ENCODE results near the gene ZFP36L1. TPM values are rescaled to one million over a fixed set of nuclear protein-coding genes. Genes with fewer than 3 reads are reported as not detected.

The ZFP36L1 gene
- total and polyA plus RNA-seq, 2 of the 13 experiments (the other 11 are each of a cell fraction or from before 2014, with no cell fraction given) = 7.4 to 10.2 TPM

DNA sequence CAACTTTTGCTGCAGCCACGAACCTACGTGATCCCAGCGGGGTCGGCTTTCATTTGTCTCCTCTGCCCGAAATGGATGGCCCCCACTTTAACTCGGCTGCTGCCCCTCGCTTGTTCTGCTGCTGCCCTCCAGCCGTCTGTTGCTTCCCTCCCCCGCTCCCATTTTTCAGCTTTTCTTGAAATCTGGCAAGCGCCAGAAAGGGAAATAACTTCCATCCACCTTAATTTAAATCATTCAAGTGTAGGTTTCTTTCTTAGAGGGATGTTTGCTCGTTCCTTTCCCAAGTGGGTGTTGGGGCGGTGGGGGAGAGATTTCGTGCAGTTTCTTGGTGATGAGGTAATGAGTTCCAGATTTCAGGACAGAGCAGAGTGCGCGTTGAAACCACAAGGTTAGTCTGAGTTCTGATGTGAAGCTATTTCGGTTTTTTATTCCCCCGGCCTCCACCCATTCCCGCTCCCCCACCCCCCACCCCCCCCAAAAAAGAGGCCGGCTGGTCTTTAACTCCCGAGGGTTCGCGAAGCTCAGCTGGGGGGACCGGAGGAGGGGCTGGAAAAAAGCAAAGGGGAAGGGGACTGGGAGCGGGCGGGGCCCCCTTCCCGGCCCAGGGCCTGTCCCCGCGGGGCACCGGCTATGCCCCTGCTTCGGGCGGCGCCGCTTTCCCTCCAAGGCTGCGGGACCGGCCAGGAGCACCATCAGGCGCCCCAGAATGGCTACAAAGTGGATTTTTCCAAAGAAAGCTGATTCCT, 2.2 kb upstream of the ZFP36L1 start (continued):
- TF ChIP-seq MAZ (IDR thresholded peaks at IDR 0.05; ENCODE audit: borderline replicate concordance, low read depth, low read length) (peak; percentile 18; the same call in 1 of the 2 replicates), MAZ (CRISPR knock-in tag; IDR thresholded peaks at IDR 0.05; ENCODE audit: low read depth) (no peak), ZNF20 (CRISPR knock-in tag; IDR thresholded peaks at IDR 0.05) (0 out of 2 replicates have a peak, but pooled peaks have one; percentile 57), TCF7L2 (IDR thresholded peaks at IDR 0.05; ENCODE audit: low read depth, low read length) (no peak), SRSF1 (optimal IDR thresholded peaks at IDR 0.05; ENCODE audit: low read depth, low read length) (peak; percentile 27), ZNF773 (CRISPR knock-in tag; IDR thresholded peaks at IDR 0.05; ENCODE audit: borderline replicate concordance) (0 out of 2 replicates have a peak, but pooled peaks have one; percentile 6), ZNF772 (CRISPR knock-in tag; IDR thresholded peaks at IDR 0.05) (no peak), ZNF292 (CRISPR knock-in tag; IDR thresholded peaks at IDR 0.05; ENCODE audit: borderline replicate concordance, low read depth) (no peak), ZFP36L2 (CRISPR knock-in tag; IDR thresholded peaks at IDR 0.05) (no peak), HNF4A (CRISPR knock-in tag; IDR thresholded peaks at IDR 0.05) (0 out of 2 replicates have a peak, but pooled peaks have one; percentile 6), NFKBIZ (CRISPR knock-in tag; IDR thresholded peaks at IDR 0.05) (no peak), KDM5A (IDR thresholded peaks at IDR 0.05; ENCODE audit: borderline replicate concordance, low read length) (no peak)
- TF ChIP-seq, protein P1, sequence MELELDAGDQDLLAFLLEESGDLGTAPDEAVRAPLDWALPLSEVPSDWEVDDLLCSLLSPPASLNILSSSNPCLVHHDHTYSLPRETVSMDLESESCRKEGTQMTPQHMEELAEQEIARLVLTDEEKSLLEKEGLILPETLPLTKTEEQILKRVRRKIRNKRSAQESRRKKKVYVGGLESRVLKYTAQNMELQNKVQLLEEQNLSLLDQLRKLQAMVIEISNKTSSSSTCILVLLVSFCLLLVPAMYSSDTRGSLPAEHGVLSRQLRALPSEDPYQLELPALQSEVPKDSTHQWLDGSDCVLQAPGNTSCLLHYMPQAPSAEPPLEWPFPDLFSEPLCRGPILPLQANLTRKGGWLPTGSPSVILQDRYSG (CRISPR knock-in tag; IDR thresholded peaks at IDR 0.05) = peak; percentile 72; the same call in 1 of the 2 replicates
- TF ChIP-seq, protein P2, sequence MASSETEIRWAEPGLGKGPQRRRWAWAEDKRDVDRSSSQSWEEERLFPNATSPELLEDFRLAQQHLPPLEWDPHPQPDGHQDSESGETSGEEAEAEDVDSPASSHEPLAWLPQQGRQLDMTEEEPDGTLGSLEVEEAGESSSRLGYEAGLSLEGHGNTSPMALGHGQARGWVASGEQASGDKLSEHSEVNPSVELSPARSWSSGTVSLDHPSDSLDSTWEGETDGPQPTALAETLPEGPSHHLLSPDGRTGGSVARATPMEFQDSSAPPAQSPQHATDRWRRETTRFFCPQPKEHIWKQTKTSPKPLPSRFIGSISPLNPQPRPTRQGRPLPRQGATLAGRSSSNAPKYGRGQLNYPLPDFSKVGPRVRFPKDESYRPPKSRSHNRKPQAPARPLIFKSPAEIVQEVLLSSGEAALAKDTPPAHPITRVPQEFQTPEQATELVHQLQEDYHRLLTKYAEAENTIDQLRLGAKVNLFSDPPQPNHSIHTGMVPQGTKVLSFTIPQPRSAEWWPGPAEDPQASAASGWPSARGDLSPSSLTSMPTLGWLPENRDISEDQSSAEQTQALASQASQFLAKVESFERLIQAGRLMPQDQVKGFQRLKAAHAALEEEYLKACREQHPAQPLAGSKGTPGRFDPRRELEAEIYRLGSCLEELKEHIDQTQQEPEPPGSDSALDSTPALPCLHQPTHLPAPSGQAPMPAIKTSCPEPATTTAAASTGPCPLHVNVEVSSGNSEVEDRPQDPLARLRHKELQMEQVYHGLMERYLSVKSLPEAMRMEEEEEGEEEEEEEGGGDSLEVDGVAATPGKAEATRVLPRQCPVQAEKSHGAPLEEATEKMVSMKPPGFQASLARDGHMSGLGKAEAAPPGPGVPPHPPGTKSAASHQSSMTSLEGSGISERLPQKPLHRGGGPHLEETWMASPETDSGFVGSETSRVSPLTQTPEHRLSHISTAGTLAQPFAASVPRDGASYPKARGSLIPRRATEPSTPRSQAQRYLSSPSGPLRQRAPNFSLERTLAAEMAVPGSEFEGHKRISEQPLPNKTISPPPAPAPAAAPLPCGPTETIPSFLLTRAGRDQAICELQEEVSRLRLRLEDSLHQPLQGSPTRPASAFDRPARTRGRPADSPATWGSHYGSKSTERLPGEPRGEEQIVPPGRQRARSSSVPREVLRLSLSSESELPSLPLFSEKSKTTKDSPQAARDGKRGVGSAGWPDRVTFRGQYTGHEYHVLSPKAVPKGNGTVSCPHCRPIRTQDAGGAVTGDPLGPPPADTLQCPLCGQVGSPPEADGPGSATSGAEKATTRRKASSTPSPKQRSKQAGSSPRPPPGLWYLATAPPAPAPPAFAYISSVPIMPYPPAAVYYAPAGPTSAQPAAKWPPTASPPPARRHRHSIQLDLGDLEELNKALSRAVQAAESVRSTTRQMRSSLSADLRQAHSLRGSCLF (CRISPR knock-in tag; IDR thresholded peaks at IDR 0.05; ENCODE audit: borderline replicate concordance) = 0 out of 2 replicates have a peak, but pooled peaks have one; percentile 17
- TF ChIP-seq, protein P3, sequence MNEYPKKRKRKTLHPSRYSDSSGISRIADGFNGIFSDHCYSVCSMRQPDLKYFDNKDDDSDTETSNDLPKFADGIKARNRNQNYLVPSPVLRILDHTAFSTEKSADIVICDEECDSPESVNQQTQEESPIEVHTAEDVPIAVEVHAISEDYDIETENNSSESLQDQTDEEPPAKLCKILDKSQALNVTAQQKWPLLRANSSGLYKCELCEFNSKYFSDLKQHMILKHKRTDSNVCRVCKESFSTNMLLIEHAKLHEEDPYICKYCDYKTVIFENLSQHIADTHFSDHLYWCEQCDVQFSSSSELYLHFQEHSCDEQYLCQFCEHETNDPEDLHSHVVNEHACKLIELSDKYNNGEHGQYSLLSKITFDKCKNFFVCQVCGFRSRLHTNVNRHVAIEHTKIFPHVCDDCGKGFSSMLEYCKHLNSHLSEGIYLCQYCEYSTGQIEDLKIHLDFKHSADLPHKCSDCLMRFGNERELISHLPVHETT (CRISPR knock-in tag; conservative IDR thresholded peaks at IDR 0.05) = no peak
- TF ChIP-seq, protein P4, sequence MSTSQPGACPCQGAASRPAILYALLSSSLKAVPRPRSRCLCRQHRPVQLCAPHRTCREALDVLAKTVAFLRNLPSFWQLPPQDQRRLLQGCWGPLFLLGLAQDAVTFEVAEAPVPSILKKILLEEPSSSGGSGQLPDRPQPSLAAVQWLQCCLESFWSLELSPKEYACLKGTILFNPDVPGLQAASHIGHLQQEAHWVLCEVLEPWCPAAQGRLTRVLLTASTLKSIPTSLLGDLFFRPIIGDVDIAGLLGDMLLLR (CRISPR knock-in tag; IDR thresholded peaks at IDR 0.05) = no peak
- TF ChIP-seq, protein P5, sequence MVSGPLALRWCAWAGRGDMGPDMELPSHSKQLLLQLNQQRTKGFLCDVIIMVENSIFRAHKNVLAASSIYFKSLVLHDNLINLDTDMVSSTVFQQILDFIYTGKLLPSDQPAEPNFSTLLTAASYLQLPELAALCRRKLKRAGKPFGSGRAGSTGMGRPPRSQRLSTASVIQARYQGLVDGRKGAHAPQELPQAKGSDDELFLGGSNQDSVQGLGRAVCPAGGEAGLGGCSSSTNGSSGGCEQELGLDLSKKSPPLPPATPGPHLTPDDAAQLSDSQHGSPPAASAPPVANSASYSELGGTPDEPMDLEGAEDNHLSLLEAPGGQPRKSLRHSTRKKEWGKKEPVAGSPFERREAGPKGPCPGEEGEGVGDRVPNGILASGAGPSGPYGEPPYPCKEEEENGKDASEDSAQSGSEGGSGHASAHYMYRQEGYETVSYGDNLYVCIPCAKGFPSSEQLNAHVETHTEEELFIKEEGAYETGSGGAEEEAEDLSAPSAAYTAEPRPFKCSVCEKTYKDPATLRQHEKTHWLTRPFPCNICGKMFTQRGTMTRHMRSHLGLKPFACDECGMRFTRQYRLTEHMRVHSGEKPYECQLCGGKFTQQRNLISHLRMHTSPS (CRISPR knock-in tag; IDR thresholded peaks at IDR 0.05; ENCODE audit: low read depth) = no peak
- TF ChIP-seq, protein P6, sequence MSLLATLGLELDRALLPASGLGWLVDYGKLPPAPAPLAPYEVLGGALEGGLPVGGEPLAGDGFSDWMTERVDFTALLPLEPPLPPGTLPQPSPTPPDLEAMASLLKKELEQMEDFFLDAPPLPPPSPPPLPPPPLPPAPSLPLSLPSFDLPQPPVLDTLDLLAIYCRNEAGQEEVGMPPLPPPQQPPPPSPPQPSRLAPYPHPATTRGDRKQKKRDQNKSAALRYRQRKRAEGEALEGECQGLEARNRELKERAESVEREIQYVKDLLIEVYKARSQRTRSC (CRISPR knock-in tag; IDR thresholded peaks at IDR 0.05; ENCODE audit: low read depth) = no peak

All from HepG2 (cell line).